GM21786 (cell line): Measurements from ENCODE around the gene STXBP3.

ENCODE experiments used
- ATAC-seq: cut with Tn5 transposase; IDR thresholded peaks from one replicate; pipeline ENCODE4 v1.9.1; 2021; ENCODE audit not compliant: unreplicated experiment

Gene STXBP3

GRCh38 chr1:108832929-108833328 is 86.5 kb downstream of the STXBP3 start:
- no peak for ATAC-seq

- no peak for ATAC-seq
Observed at GRCh38 chr1:108841703-108842102, 95.2 kb downstream of the STXBP3 start.

GRCh38 chr1:108842525-108843181 is 96.2 kb downstream of the STXBP3 start:
- ATAC-seq, result no peak

GRCh38 chr1:108843390-108844137 is 97.1 kb downstream of the STXBP3 start:
- no peak for ATAC-seq

- no peak for ATAC-seq
Observed at GRCh38 chr1:108845446-108845845, 99.0 kb downstream of the STXBP3 start.

GRCh38 chr1:108845991-108846390 is 99.5 kb downstream of the STXBP3 start:
- no peak for ATAC-seq

- no peak for ATAC-seq
Observed at GRCh38 chr1:108847494-108847893, 101.0 kb downstream of the STXBP3 start.

- no peak for ATAC-seq
Observed at GRCh38 chr1:108848806-108849205, 102.3 kb downstream of the STXBP3 start.

GRCh38 chr1:108850929-108851328 is 104.5 kb downstream of the STXBP3 start:
- ATAC-seq, result no peak

- ATAC-seq, result no peak
Observed at GRCh38 chr1:108851567-108851966, 105.1 kb downstream of the STXBP3 start.

- ATAC-seq, result no peak
Observed at GRCh38 chr1:108852221-108852975, 105.9 kb downstream of the STXBP3 start.

- ATAC-seq, result no peak
Observed at GRCh38 chr1:108854221-108855019, 107.9 kb downstream of the STXBP3 start.

GRCh38 chr1:108856994-108857393 is 110.5 kb downstream of the STXBP3 start, which contains the start of gene AKNAD1:
TSS of gene AKNAD1 (minus strand) at chr1:108857094. CDS start at chr1:108852664, 4,430 bp downstream.
- no peak for ATAC-seq

GRCh38 chr1:108858230-108858950 is 111.9 kb downstream of the STXBP3 start:
- no peak for ATAC-seq
